ENCODE data around the gene GALNT9. TPM values are rescaled to one million over a fixed set of nuclear protein-coding genes. Genes with fewer than 3 reads are reported as not detected.

Gene GALNT9
- total RNA-seq, 4 donors from 2014 or later: 0.17 to 0.58 (median 0.46) TPM

- Histone ChIP-seq H3K27me3 (peaks cover 3 to 86% (median 32%) of the 10 kb centered on the region in 4 donors), H3K36me3 (no peaks in the 10 kb centered on the region), H3K4me3 (peak overlapping the region in 1 of 4 donors; percentile 2), H3K27ac (replicated peaks in 1 of 4) (no peak overlapping the region), H3K4me1 (peaks cover 0 to 37% (median 35%) of the 10 kb centered on the region in 4 donors), H3K9me3 (no peaks in the 10 kb centered on the region)
- WGBS: 26% methylated on average over 10 of the region's 49 CpGs
- DNase-seq (ENCODE audit: extremely low spot score): no peak
- intact Hi-C loops (cut with DNase I): no loop called here
- TF ChIP-seq POLR2AphosphoS5 (IDR thresholded peaks at IDR 0.05): no peak
- TF ChIP-seq EP300 (IDR thresholded peaks at IDR 0.05): no peak
- TF ChIP-seq POLR2A (IDR thresholded peaks at IDR 0.05; ENCODE audit: low read depth): no peak
- no peak for TF ChIP-seq CTCF (IDR thresholded peaks at IDR 0.05)
Measured at GRCh38 chr12:132329720-132330548, 545 bp upstream of the GALNT9 start.

- 66% methylated on average over 24 of the region's 34 CpGs for WGBS
- TF ChIP-seq POLR2AphosphoS5 (IDR thresholded peaks at IDR 0.05) (no peak), POLR2A (IDR thresholded peaks at IDR 0.05; ENCODE audit: low read depth) (no peak), EP300 (IDR thresholded peaks at IDR 0.05) (no peak), CTCF (IDR thresholded peaks at IDR 0.05) (no peak)
- Histone ChIP-seq H3K27ac (replicated peaks in 1 of 4) (no peak overlapping the region), H3K27me3 (peaks cover 3 to 88% (median 32%) of the 10 kb centered on the region in 4 donors), H3K9me3 (no peaks in the 10 kb centered on the region), H3K4me3 (peak overlapping the region in 2 of 4 donors; percentile 13 to 18), H3K4me1 (peaks cover 0 to 44% (median 42%) of the 10 kb centered on the region in 4 donors), H3K36me3 (no peaks in the 10 kb centered on the region)
- intact Hi-C loops (cut with DNase I): no loop called here
- DNase-seq (ENCODE audit: extremely low spot score): no peak
Measured at GRCh38 chr12:132328282-132329029, 933 bp downstream of the GALNT9 start.

GRCh38 chr12:132327336-132328171 lies 1.8 kb downstream of the GALNT9 start:
- no peak for DNase-seq (ENCODE audit: extremely low spot score)
- TF ChIP-seq EP300 (IDR thresholded peaks at IDR 0.05): no peak
- TF ChIP-seq POLR2A (IDR thresholded peaks at IDR 0.05; ENCODE audit: low read depth): no peak
- TF ChIP-seq CTCF (IDR thresholded peaks at IDR 0.05): no peak
- TF ChIP-seq POLR2AphosphoS5 (IDR thresholded peaks at IDR 0.05): peak; percentile 57 to 71
- 10% methylated on average over 17 of the region's 32 CpGs for WGBS
- Histone ChIP-seq H3K9me3 (no peaks in the 10 kb centered on the region), H3K27me3 (peaks cover 3 to 85% (median 32%) of the 10 kb centered on the region in 4 donors), H3K4me1 (peaks cover 0 to 53% (median 51%) of the 10 kb centered on the region in 4 donors), H3K4me3 (peak overlapping the region; percentile 13 to 35 (median 16)), H3K36me3 (no peaks in the 10 kb centered on the region), H3K27ac (replicated peaks in 1 of 4) (peak overlapping the region in 2 of 4 donors; percentile 32 to 63)
- intact Hi-C loops (cut with DNase I): no loop called here

- 85% methylated on average over 11 of the region's 11 CpGs for WGBS
- TF ChIP-seq POLR2A (IDR thresholded peaks at IDR 0.05; ENCODE audit: low read depth) (no peak), POLR2AphosphoS5 (IDR thresholded peaks at IDR 0.05) (no peak), CTCF (IDR thresholded peaks at IDR 0.05) (no peak), EP300 (IDR thresholded peaks at IDR 0.05) (no peak)
- DNase-seq (ENCODE audit: extremely low spot score): no peak
- Histone ChIP-seq H3K27me3 (peaks cover 3 to 85% (median 29%) of the 10 kb centered on the region in 4 donors), H3K36me3 (no peaks in the 10 kb centered on the region), H3K4me3 (no peak overlapping the region), H3K4me1 (peaks cover 0 to 55% (median 53%) of the 10 kb centered on the region in 4 donors), H3K27ac (replicated peaks in 1 of 4) (peak overlapping the region in 1 of 4 donors; percentile 32), H3K9me3 (no peaks in the 10 kb centered on the region)
- intact Hi-C loops (cut with DNase I): no loop called here
Measured at GRCh38 chr12:132326646-132327045, 2.7 kb downstream of the GALNT9 start.
